HG03175 (cell line): ENCODE data around the gene TEAD2.

Experiments used
- ATAC-seq: cut with Tn5 transposase; IDR thresholded peaks from one replicate; pipeline ENCODE4 v1.9.1; 2021; ENCODE audit warnings: mild to moderate bottlenecking, moderate library complexity; ENCODE audit not compliant: unreplicated experiment

Gene TEAD2

GRCh38 chr19:49294401-49294800 lies 67.8 kb downstream of the TEAD2 start:
- no peak for ATAC-seq
